Mucosa of gallbladder (tissue), 1 donor: ENCODE data around the gene TMEM247. TPM values are rescaled to one million over a fixed set of nuclear protein-coding genes. Genes with fewer than 3 reads are reported as not detected.
"Not testable (repeated sequence)": the region's sequence is repeated elsewhere in the genome, so short reads cannot be mapped to it uniquely, and the experiment has no call there.

Experiments
- DNase-seq: peaks from one replicate; pipeline ENCODE4 v3.0.0-alpha.2; 2020; ENCODE audit warnings: low spot score
- total RNA-seq: library from RNA; stranded (reverse); gene quantifications from one replicate; pipeline ENCODE4 v1.2.1, GENCODE V29; 2021
- donor health status: DM: no; HTN: no; CAD: no.

The TMEM247 gene
- total RNA-seq, 1 donor from 2014 or later, result not detected

DNA sequence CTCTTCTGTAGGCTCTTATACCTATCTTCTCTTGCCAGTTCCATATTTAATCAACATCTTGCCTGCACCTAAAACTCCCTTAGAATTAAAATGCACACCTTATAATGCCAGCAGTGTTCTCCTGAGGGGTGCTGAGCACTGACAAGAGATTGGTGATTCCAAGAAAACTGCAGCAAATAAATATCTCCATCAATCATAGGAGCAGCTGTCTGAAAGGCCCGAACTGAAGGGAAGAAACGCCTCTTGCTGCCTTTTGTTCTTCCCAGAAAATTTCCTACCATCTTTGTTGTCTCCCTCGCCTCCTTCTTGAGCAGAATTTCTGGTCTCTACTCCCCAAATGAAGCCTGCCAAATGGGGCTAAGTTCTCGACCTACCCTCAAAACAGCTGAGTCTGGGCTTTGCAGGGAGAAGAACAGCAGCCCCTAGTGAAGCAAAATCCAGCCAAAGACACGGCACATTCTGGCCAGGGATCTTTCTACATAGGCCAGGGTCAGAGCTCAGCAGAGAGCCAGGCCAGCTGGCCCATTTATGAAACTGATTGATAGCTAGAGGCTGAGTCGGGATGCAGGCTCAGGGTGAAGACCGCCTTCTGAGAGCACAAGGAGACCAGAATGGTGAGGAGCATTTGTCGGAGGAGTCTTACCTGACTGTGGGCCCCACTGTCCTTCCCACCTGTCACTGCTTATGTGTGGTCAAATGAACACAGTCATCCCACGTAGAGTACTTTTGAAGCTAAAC, 20.4 kb upstream of the TMEM247 start:
- no peak for DNase-seq

DNA sequence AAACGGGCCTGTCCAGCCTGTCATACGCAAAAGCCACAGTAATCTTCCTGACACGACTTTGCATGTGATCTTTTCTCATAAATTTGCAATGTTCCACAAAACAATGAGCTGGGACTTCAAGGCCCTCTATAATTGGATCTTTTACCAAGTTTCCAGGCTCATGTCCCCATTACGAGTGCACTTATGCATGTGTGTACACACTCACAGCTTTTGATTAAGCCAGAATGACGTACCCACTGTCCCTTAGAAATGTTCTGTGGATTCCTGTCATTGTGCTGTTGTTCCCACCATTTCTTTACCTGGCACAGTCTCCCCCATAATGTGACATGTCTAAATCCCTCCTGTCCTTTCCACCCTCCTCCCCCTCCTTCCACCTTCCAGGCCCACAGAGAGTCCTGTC, 19.7 kb upstream of the TMEM247 start:
- no peak for DNase-seq

DNA sequence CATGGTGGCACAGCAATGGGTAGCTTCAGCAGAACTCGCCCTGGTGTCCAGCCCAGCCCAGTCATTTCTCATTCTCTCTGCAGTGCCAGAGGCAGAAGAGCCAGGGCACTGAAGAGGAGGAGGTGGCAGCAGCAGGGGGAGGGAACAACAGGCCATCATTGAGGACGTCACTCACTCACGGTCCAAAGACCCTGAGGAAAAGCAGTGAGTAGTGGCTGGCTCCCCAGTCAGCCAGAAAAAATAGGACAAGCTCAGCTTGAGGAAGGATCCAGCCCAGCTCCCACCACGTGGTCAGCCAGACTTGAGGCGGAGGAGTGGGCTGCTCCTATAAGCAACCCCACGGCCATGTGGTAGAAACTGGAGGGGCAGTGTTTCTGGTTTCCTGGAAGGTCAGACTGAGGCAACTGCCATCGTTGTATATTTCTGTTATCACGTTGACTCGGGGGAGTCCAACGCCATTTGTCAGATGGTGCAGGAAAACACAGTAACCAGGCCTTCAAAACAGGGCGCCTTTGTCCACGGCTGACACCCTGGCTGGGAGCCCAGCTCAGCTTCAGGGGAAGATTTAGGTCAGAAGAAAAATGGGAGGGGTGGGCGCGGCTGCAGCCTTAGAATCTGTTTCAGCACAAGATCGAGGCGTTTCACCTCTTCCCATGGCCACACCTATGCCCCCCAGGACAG, 19.0 kb upstream of the TMEM247 start:
- DNase-seq, result peak; percentile 46

DNA sequence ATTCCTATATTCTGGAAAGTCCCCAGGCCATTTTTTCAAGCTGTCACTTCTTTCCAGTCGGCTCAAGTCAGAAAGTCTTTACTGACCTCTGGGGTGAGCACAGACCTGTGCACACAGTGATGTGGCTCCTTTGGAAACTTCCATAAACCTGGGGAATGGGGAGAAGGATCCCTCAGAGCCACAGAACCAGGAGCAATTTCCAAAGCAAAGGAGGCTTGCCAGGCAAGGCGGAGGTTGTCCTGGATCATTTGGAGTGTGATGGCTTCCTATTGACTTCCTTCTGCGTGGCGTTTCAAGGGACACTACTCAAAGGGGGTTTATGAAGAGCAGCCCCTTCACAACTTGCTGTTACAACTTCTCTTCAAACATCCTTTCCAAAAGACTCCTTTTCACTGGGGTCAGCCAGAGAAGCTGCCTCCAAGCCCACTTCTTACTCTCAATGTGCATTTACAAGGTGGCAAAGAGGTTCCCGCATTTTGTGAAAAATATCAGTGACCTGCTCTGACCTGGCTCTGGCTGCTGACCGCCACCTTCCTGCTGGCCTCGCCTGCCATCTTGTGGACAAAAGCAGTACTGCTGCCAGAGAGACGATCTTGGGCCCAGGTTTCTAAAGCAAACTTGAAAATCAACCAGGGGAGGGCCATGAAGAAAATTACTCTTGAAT, 18.2 kb upstream of the TMEM247 start:
- peak; percentile 80 for DNase-seq

DNA sequence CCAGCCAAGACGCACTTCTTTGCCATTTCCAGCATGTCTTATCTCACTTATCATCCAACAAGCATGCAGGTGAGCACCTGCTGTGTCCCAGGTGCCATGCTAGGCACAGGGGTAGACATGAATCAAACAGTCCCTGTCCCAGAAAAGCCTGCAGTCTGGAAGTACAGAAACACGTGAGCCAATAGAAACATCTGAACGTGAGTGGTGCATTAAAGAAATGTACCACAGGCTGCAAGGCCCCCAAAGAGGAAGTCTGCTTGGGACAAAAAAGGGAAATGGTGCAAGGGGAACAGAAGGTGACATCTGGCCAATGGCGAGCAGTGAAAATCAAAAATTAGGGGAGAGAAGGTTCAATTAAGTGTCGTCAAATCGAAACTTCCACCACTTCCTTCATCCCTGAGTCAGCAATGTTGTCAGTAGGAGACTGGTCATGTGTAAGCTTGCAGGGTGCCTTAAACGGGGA, 17.6 kb upstream of the TMEM247 start:
- no peak for DNase-seq

DNA sequence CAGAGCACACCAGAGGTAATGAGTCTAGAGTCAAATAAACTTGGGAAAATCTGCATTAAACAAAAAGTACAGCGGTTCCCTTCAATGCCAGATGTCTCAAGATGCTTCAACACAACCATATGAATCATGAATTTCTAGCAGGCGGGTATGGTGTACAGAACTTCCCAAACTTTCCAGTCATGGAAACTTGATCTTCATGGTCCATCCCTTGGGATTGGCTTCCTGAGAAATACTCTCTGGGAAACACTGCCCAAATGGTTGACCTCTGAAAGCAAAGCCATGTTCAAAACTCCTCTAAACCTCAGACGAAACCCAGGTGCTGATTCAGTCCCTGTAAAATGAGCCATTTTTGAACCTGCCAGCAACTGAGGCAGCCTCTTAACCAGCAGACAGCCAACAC, 16.4 kb upstream of the TMEM247 start:
- DNase-seq, result no peak

DNA sequence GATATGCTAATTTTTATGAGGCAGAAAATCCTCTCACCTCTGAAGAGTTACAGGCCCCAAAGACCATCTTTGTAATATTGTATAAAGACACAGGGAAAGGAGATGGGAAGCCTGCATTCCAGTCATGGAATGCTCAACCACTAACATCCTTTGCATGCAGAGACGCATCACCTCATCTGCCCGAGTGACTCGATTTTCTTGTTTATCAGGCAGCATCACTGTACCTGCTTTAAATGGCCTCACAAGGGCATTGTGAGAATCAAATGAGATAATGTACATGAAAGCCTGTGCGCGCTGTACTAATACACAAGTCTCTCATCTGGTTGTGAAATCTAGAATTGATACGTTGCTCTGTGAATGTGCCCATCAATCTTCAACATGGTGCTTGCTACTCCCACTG, 10.2 kb upstream of the TMEM247 start:
- DNase-seq, result no peak

DNA sequence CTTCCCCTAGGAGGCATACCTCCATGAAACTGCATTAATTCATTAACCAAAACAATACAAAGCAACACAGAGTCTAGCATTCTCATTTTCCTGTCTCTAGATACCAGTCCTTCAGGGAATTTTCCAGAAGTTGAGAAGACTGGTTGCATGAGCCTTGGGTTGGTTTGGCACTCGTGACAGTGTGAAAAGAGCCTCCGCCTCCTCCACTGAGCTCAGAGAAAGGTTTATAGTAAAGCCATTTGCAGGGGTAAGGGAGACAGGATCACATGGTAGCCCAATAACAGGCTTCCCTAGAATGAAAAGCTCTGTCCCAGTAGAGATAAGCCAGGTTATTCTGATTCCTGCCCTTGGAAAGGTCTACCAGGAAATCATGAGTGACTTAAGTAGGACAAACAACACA, 9.7 kb upstream of the TMEM247 start:
- DNase-seq, result no peak

DNA sequence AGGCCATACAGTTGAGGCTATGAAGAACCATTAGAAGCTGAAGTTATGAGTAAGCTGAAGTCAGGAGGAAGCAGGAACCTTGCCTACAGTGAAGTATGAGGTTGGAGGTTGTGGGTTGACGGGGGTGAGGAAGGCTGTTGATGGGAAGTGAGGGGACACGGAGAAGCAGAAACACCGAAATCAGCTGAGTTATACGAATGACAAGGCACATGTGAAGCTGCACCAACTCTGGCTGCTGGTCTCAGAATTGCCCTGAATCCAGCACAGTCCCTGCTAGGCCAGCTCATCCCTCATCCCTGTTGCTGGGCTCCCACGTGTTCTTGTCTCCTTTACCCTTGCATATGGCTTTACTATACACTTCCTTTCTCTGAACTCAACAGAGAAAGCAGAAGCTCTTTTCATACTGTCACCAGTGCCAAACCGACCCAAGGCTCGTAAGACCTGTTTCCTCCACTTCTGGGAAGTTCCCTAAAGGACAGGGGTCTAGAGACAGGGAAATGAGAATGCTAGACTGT, 9.2 kb upstream of the TMEM247 start:
- DNase-seq, result no peak

DNA sequence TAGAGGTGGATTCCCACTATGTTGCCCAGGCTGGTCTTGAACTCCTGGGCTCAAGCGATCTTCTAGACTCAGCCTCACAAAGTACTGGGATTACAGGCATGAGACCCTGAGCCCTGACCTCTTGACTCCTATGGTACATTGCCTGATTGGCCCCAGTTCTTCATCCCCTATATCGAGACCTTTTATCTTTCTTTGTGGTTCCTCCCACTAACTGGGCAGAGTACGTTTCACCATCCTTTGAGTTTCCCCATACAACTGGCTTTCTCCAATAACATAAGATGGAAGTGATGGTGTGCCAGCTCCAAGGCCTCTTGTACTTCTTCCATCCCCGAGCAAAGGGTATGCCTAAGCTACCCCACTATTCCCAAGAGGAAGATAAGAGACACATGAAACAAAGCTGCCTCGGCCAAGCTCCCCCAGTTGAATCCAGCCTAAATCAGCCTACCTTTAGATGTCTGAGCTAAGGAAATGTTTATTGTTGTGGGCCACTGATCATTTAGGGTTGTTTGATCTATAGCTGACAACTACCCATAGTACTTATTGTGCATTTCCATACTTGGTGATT, 8.3 kb upstream of the TMEM247 start:
- no peak for DNase-seq

DNA sequence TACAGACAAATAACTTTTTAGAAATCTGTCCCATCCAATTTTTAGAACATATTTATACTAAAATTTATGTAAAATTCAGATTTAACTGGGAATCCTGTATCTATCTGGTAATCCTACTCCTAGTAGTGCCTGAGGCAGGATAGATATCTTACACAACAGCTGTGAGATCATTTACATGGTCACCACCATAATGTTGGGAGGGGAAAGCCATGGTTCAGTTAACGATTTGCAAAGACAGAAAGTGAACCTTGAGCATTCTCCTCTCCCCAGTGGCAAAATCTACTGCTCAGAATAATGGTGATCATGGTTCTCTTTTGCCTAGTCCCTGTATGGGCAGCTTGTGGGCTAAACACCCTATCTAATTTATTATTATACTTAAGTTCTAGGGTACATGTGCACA, 7.7 kb upstream of the TMEM247 start:
- no peak for DNase-seq

DNA sequence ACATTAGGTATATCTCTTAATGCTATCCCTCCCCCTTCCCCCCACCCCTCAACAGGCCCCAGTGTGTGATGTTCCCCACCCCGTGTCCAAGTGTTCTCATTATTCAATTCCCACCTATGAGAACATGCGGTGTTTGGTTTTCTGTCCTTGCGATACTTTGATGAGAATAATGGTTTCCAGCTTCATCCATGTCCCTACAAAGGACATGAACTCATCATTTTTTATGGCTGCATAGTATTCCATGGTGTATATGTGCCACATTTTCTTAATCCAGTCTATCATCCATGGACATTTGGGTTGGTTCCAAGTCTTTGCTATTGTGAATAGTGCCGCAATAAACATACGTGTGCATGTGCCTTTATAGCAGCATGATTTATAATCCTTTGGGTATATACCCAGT, 7.2 kb upstream of the TMEM247 start:
- DNase-seq, result not testable (repeated sequence)

DNA sequence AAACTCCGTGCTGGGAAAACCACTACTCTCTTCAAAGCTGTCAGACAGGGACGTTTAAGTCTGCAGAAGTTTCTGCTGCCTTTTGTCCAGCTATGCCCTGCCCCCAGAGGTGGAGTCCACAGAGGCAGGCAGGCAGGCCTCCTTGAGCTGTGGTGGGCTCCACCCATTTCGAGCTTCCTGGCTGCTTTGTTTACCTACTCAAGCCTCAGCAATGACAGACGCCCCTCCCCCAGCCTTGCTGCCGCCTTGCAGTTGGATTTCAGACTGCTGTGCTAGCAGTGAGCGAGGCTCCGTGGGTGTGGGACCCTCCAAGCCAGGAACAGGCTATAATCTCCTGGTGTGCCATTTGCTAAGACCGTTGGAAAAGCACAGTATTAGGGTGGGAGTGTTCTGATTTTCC, 1.9 kb upstream of the TMEM247 start:
- DNase-seq, result not testable (repeated sequence)

DNA sequence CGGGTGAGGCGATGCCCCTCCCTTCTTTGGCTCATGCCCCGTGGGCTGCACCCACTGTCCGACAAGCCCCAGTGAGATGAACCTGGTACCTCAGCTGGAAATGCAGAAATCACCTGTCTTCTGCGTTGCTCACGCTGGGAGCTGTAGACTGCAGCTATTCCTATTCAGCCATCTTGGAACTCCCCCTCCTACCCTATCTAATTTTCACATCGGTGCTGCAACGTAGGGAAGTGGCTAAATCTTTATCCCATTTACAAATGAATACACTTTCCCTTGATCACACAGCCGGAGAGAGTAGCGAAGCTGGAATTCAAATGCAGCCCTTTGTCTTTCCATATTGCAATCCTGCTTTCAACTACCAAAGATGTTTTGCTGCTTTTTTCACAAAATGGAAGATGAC, 1.4 kb upstream of the TMEM247 start:
- no peak for DNase-seq

DNA sequence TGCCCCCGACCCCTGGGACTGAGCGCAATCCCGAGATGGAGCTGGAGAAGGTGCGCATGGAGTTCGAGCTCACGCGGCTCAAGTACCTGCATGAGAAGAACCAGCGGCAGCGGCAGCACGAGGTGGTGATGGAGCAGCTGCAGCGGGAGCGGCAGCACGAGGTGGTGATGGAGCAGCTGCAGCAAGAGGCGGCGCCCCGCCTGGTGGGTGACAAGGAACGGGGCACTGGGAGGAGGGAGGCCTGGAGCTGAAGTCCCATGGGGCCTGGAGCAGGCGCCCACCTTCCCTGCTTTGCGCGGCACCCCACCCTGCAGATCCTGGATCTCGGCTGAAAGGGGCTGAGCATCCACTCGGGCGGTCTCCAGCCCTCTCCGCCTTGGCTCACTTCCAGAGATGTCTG, 1.2 kb downstream of the TMEM247 start:
- DNase-seq, result no peak

DNA sequence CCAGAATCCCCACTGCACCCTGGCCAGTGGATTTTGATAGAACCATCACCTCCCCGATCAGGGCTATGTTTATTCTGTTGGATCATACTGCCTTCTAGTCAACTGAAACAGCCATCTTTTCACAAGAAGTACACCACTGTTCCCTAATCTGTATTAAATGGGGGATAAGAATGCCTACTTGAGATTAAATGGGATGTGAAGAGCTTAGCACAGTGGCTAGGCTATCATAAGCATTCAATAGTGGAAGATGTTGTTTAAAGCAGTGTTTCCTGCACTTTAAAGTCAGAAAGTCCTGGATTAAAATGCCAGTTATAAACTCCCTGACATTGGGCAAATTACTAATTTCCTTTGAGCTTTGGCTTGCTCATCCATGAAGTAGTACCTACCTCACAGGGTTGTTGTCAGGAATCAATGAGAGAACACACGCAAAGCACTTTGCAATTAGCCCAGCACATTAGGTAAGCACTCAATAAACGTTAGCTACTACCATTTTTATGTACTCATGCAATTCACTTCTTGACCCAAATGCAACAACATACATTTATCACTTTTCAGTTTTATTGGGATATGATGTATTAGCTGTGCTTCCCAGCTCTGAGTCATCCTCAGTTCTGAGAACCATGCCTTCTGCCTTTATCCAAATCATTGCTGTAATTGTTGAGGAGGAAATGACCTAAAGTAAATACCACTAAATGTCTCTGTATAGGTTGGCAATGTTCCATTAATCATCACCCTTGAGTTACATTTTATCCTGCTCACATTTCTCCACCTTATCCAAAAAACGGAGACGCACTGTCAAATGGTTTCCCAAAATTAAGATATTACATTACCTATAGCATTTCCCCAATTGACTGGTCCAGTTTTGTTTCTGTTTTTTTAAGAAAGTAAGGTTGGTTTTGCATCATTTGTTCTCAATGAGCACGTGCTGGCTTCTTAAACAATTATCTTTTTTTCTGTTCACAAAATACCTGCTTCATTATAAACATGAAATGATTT, 2.1 kb downstream of the TMEM247 start:
- no peak for DNase-seq

DNA sequence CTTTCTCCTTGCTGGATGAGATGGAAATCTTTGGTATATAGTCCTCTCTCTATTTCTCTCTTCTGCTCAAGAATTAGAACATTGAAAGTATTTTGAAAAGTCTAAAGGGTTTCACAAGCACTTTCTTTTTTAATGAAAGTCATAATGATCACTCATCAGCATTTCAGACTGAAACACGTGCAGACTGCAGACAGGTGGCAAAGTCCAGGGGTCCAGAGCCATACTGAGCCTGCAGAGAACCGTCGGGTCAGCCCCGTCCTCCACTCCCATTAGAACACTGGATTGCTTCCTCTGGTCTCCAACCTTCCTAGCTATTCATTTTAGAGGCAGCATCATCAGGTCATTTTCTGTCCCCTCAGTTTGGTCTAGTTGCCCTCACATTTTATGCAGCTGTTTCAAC, 3.1 kb downstream of the TMEM247 start:
- DNase-seq, result no peak

DNA sequence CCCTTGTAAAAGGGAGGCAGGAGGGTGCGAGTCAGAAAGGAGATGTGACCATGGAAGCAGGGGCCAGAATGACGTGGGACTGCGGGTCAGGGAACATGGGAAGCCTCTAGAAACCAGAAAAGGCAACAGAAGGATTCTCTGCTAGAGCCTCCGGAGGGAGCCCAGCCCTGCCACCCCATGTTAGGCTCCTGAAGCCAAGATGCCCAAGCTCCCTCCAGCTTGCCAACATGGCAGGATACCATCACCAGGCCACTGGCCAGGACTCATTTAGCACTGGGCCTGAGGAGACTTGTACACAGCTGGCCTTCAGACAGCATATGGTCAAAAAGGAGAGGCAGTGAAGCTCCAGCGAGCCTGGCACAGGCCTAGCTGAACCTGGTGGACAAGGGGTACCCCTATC, 5.6 kb downstream of the TMEM247 start:
- no peak for DNase-seq

DNA sequence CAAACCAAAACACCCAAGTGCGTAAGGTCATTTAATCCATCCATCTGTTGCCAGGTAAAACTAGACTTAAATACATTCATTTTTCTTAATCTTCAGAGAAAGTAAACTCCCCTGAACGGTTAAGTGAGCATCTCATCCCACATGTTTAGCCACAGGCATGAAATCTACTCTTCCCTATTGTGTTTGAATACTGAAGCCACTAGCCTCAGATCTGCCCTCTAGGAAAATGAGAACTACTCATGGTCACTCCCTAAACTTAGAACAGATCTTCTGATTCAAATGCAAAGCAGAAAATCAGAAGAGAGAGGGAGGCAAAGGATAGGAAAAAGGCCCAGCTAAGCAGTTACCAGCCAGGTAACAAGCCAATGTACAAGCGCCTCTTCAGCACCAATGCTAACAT, 7.1 kb downstream of the TMEM247 start:
- no peak for DNase-seq

DNA sequence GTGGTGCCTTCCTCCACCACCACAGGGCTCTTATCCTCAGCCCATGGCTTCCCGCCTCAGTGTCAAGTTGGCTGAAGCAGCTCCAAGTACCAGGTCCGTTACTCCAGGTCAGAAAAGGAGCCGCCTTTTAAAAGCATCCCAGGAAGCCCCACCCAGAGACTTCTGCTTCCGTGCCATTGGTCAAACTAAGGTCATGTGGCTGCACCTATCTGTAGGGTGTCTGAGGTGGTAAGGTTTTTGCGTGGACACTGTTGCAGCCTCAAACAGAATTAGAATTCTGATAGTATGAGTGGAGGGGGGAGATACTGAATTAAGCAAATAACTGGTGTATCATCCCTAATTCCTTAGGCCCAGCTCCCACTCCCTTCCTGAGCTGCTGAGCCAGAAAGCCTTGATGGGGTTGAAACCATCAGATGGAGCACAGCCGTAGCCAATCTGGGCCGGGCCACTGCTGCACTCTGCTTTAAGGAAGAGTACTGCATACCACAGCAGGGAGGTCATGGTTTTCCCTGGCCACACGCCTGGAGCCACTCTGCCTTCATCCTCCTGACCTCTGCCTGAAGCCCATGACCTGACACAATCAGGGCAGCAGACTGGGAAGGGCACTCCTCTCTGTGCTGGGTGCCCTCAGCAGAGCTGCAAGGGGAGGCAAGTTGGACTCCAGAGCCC, 8.4 kb downstream of the TMEM247 start:
- peak; percentile 51 for DNase-seq

DNA sequence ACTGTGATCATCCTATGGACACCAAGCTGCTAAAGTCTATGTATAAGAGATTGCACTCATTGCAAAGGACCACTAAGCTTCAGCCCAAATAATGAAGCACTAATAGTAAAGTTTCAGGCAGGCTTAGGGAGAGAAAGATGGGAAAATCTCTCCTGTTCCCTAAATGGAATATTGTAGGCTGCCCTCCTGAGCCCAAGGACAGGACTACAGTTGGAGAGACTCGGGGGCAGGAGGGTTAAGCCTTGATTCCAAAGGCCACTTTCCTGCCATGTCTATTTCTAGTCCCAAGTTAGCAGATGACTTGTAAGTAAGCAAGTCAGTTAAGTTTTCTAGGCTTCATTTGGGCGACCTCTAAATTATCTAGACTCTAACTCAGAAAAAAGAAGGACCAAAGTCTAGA, 9.0 kb downstream of the TMEM247 start:
- DNase-seq, result no peak
